IMR-90 (cell line): ENCODE data around the gene CLEC2B.

Source experiments
- BHLHE40 ChIP-seq: fragments of 150-350 bp; IDR thresholded peaks from 2 replicates; pipeline ENCODE4 v1.6.1; 2016; ENCODE audit warnings: mild to moderate bottlenecking, low read depth, low read length
- CEBPB ChIP-seq: IDR thresholded peaks from 2 replicates; pipeline ENCODE4 v1.6.1; 2012; ENCODE audit warnings: low read depth, low read length, improper control_type of control experiment
- CHD1 ChIP-seq: IDR thresholded peaks from 2 replicates; pipeline ENCODE4 v1.6.1; 2012; ENCODE audit warnings: low read depth, low read length, improper control_type of control experiment
- CTCF ChIP-seq: conservative IDR thresholded peaks from 2 replicates; pipeline ENCODE4 v1.5.1; 2012; ENCODE audit warnings: mild to moderate bottlenecking, low read depth, low read length, improper control_type of control experiment
- ELK1 ChIP-seq: fragments of 150-350 bp; IDR thresholded peaks from 2 replicates; pipeline ENCODE4 v1.6.1; 2016; ENCODE audit warnings: low read depth, mild to moderate bottlenecking, low read length, moderate library complexity, borderline replicate concordance
- FOS ChIP-seq: fragments of 150-350 bp; IDR thresholded peaks from 2 replicates; pipeline ENCODE4 v1.6.1; 2016; ENCODE audit warnings: low read depth, low read length
- MAFK ChIP-seq: IDR thresholded peaks from 2 replicates; pipeline ENCODE4 v1.6.1; 2012; ENCODE audit warnings: low read depth, low read length, improper control_type of control experiment
- MXI1 ChIP-seq: IDR thresholded peaks from 2 replicates; pipeline ENCODE4 v1.6.1; 2012; ENCODE audit warnings: low read depth, mild to moderate bottlenecking, low read length, moderate library complexity, borderline replicate concordance
- POLR2A ChIP-seq: IDR thresholded peaks from 2 replicates; pipeline ENCODE4 v1.6.1; 2012; ENCODE audit warnings: mild to moderate bottlenecking, low read depth, low read length
- RAD21 ChIP-seq: IDR thresholded peaks from 2 replicates; pipeline ENCODE4 v1.6.1; 2012; ENCODE audit warnings: low read length, improper control_type of control experiment
- RCOR1 ChIP-seq: IDR thresholded peaks from 2 replicates; pipeline ENCODE4 v1.6.1; 2012; ENCODE audit warnings: mild to moderate bottlenecking, low read length, improper control_type of control experiment; ENCODE audit not compliant: insufficient replicate concordance
- RFX5 ChIP-seq: IDR thresholded peaks from 2 replicates; pipeline ENCODE4 v1.8.0; 2012; ENCODE audit warnings: low read depth, mild to moderate bottlenecking, low read length, moderate library complexity
- SMC3 ChIP-seq: fragments of 150-350 bp; IDR thresholded peaks from 2 replicates; pipeline ENCODE4 v1.6.1; 2016; ENCODE audit warnings: low read depth, mild to moderate bottlenecking, antibody characterized with exemption, low read length, moderate library complexity

GRCh38 chr12:9827209-9827888, 41.8 kb downstream of the CLEC2B start, which contains the start of gene KLRF1:
- TF ChIP-seq CTCF (no peak), POLR2A (no peak), RCOR1 (no peak), BHLHE40 (no peak), MAFK (no peak), CEBPB (no peak), SMC3 (no peak), RAD21 (no peak), CHD1 (no peak), MXI1 (no peak), ELK1 (no peak), RFX5 (no peak), FOS (no peak)
